ENCODE results near the gene CALHM5.
A peak's percentile ranks its signal among the peaks of the same experiment; 100 is the strongest.

DNA sequence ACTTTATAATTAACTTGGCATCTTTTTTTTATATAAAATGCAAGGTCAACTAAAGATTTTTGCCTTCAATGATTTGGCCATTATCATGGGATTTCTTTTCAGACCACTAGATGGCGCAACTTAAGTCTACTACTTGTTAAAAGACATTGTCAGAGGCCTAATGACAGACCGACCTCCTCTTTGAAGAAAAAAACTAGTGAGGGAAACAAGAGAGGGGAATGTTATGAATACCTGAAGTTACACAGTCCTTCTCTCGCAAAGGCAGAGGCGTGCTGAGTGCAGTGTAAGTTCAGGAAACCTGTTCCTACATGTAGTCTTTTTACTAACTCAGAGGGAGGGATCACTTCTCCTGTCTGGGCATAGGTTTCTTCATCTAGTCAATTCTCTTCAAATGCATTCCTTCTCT is 24.8 kb downstream of the CALHM5 start:
- TF ChIP-seq, protein P1, sequence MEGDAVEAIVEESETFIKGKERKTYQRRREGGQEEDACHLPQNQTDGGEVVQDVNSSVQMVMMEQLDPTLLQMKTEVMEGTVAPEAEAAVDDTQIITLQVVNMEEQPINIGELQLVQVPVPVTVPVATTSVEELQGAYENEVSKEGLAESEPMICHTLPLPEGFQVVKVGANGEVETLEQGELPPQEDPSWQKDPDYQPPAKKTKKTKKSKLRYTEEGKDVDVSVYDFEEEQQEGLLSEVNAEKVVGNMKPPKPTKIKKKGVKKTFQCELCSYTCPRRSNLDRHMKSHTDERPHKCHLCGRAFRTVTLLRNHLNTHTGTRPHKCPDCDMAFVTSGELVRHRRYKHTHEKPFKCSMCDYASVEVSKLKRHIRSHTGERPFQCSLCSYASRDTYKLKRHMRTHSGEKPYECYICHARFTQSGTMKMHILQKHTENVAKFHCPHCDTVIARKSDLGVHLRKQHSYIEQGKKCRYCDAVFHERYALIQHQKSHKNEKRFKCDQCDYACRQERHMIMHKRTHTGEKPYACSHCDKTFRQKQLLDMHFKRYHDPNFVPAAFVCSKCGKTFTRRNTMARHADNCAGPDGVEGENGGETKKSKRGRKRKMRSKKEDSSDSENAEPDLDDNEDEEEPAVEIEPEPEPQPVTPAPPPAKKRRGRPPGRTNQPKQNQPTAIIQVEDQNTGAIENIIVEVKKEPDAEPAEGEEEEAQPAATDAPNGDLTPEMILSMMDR (IDR thresholded peaks at IDR 0.05) = peak; percentile 48 to 67 (median 54)
- TF ChIP-seq POLR2A (IDR thresholded peaks at IDR 0.05) = no peak
